Neutrophil (primary cell): ENCODE data around the gene UBE3D.

ENCODE experiments used
- H3K27ac ChIP-seq: fragments of 200-600 bp; sonication (generic); 2 replicates; pipeline ENCODE4 v1.5.1; 2016; ENCODE audit warnings: mild to moderate bottlenecking, moderate library complexity
- H3K27me3 ChIP-seq: fragments of 200-600 bp; sonication (generic); 2 replicates; pipeline ENCODE4 v1.6.0; 2016; ENCODE audit warnings: mild to moderate bottlenecking
- H3K36me3 ChIP-seq: fragments of 200-600 bp; sonication (generic); 2 replicates; pipeline ENCODE4 v1.5.1; 2017
- H3K4me1 ChIP-seq, 2 experiments: fragments of 200-600 bp in 1 of 2; sonication (generic) in 1 of 2; 1 replicate in 1 of 2; 2 replicates in 1 of 2; pipeline versions ENCODE4 v1.5.1 to v1.6.1; 2013 to 2016; ENCODE audit warnings: low read depth in 1 of 2, low read length in 1 of 2, mild to moderate bottlenecking in 1 of 2, moderate library complexity in 1 of 2; ENCODE audit not compliant: control insufficient read depth in 1 of 2, insufficient read depth in 1 of 2
- H3K4me3 ChIP-seq, 2 experiments: fragments of 200-600 bp in 1 of 2; sonication (generic) in 1 of 2; 1 replicate in 1 of 2; 2 replicates in 1 of 2; pipeline ENCODE4 v1.5.1; 2013 to 2016; ENCODE audit warnings: low read depth in 1 of 2, low read length in 1 of 2, mild to moderate bottlenecking in 1 of 2, moderate library complexity in 1 of 2
- H3K9me3 ChIP-seq: fragments of 200-600 bp; sonication (generic); 2 replicates; pipeline ENCODE4 v1.5.1; 2016
- TF ChIP-seq, protein P1 (sequence below): fragments of 200-600 bp; sonication (generic); IDR thresholded peaks from 2 replicates; pipeline ENCODE4 v1.5.1; 2016; ENCODE audit warnings: antibody characterized with exemption

The UBE3D gene

DNA sequence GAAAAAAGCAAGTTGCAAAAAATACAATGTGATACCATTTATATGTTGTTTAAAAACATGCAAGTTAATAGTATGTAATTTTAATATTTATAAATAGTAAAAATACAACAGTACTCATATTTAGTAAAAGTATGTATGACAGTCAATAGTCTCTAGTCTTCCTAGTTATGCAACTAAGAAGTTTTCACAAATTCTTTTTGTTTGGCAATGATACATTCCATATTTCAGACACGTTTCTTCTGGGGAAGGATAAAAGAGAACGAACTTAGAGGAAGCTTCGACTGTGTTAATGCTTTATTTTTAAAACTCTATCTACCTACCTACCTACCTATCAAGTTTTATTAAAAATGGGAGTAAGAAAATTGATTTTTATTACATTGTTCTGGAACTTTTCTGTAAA is 77.7 kb downstream of the UBE3D start:
- Histone ChIP-seq H3K9me3 (no peaks in the 10 kb centered on the region), H3K27ac (no peak overlapping the region), H3K27me3 (no peaks in the 10 kb centered on the region), H3K36me3 (no peaks in the 10 kb centered on the region), H3K4me3 (no peak overlapping the region), H3K4me1 (no peaks in the 10 kb centered on the region)
- TF ChIP-seq, protein P1, sequence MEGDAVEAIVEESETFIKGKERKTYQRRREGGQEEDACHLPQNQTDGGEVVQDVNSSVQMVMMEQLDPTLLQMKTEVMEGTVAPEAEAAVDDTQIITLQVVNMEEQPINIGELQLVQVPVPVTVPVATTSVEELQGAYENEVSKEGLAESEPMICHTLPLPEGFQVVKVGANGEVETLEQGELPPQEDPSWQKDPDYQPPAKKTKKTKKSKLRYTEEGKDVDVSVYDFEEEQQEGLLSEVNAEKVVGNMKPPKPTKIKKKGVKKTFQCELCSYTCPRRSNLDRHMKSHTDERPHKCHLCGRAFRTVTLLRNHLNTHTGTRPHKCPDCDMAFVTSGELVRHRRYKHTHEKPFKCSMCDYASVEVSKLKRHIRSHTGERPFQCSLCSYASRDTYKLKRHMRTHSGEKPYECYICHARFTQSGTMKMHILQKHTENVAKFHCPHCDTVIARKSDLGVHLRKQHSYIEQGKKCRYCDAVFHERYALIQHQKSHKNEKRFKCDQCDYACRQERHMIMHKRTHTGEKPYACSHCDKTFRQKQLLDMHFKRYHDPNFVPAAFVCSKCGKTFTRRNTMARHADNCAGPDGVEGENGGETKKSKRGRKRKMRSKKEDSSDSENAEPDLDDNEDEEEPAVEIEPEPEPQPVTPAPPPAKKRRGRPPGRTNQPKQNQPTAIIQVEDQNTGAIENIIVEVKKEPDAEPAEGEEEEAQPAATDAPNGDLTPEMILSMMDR, result no peak

DNA sequence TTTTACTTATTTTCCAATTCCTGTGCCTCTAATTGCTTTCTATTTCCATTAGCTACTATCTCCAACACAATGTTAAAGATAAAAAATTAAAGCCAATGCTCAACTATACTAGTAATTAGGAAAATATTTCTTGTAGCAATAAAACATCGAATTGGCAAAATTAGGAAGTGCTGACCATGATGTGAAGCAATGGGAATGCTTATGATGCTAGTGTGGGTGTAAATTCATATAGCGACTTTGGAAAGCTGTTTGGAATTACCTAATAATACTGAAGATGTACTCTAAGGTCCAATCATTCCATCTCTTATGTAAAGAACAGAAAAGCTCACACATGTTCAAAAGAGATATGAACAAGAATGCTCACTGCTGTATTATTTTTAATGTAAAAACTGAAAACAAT is 78.2 kb downstream of the UBE3D start:
- H3K4me1 ChIP-seq, result no peaks in the 10 kb centered on the region
- H3K9me3 ChIP-seq, result no peaks in the 10 kb centered on the region
- no peaks in the 10 kb centered on the region for H3K27me3 ChIP-seq
- no peak overlapping the region for H3K27ac ChIP-seq
- TF ChIP-seq, protein P1, result no peak
- no peaks in the 10 kb centered on the region for H3K36me3 ChIP-seq
- no peak overlapping the region for H3K4me3 ChIP-seq

DNA sequence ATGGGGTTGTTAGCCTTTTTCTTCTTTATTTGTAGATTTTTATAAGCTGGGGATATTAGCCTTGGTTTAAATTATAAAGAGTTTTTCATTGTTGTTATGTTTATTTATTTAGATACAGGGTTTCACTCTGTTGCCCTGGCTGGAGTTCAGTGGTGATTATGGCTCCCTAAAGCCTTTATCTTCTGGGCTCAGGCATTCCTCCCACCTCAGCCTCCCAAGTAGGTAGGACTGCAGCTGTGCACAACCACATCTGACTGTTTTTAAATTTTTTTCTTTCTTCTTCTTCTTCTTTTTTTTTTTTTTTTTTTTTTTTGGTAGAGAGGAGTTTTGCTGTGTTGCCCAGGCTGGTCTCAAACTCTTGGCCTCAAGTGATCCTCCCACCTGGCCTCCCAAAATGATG is 80.9 kb downstream of the UBE3D start:
- TF ChIP-seq, protein P1, result no peak

DNA sequence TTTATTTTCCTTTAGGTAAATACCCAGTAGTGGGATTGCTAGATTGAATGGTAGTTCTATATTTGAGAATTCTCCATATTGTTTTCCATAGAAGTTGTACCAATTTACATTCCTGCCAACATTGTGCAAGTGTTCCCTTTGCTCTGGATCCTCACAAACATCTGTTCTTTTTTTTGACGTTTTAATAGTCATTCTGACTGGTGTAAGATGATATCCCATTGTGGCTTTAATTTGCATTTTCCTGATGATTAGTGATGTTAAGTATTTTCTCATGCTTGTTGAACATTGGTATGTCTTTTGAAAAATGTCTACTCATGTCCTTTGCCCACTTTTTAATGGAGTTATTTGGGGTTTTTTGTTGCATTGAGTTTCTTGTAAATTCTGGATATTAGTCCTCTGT is 85.6 kb downstream of the UBE3D start:
- Histone ChIP-seq H3K27me3 (no peaks in the 10 kb centered on the region), H3K4me3 (no peak overlapping the region), H3K36me3 (no peaks in the 10 kb centered on the region), H3K4me1 (no peaks in the 10 kb centered on the region), H3K27ac (no peak overlapping the region), H3K9me3 (no peaks in the 10 kb centered on the region)
- TF ChIP-seq, protein P1, result no peak

More for the DNA sequence above, 80.9 kb downstream of the UBE3D start:
- Histone ChIP-seq H3K9me3 (no peaks in the 10 kb centered on the region), H3K27ac (no peak overlapping the region), H3K4me1 (no peaks in the 10 kb centered on the region), H3K36me3 (no peaks in the 10 kb centered on the region), H3K4me3 (no peak overlapping the region), H3K27me3 (no peaks in the 10 kb centered on the region)

DNA sequence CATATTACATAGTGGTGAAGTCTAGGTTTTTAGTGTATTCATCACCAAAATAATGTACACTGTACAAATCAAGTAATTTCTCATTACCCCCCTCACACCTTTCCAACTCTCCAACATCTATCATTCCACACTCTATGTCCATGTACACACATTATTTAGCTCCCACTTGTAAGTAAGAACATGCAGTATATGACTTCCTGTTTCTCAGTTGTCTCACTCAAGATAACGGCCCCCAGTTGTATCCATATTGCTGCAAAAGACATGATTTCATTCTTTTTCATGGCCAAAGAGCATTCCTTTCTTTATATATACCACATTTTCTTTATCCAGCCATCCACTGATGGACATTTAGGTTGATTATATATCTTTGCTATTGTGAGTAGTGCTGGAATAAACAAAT is 86.0 kb downstream of the UBE3D start:
- Histone ChIP-seq H3K4me3 (no peak overlapping the region), H3K36me3 (no peaks in the 10 kb centered on the region), H3K27me3 (no peaks in the 10 kb centered on the region), H3K27ac (no peak overlapping the region), H3K9me3 (no peaks in the 10 kb centered on the region), H3K4me1 (no peaks in the 10 kb centered on the region)
- TF ChIP-seq, protein P1, result no peak

DNA sequence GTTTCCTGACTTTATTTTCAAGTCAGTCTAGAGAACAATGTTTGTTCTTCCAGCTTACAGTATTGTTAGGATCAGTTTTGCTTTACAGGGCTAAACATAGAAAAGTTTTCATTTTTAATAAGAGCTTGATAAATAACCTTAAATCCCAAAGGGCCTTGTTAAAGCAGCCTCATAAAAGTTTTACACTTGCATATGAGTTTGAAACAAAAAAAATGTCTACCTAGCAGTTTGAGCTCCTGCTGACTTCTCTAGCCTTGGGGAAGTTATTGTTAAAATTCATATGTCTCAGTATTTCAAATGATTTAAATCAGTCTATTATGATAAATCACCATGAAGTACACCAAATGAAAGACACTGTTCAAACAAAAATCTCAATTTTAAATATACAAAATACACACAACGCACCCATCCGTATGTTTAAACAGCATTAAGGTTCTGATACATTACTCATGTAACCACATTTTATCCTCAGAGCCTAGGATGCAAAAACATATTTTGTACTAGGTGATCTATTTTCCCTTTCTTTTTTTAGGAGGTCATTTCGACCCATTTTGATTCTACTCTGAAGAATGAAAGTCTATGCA is 87.2 kb downstream of the UBE3D start:
- Histone ChIP-seq H3K36me3 (no peaks in the 10 kb centered on the region), H3K27ac (no peak overlapping the region), H3K4me1 (no peaks in the 10 kb centered on the region), H3K27me3 (no peaks in the 10 kb centered on the region), H3K9me3 (no peaks in the 10 kb centered on the region), H3K4me3 (no peak overlapping the region)
- TF ChIP-seq, protein P1, result no peak
